HepG2 (cell line): ENCODE measurements around the gene ISG20L2. TPM values are rescaled to one million over a fixed set of nuclear protein-coding genes. Genes with fewer than 3 reads are reported as not detected.

ENCODE experiments used
- ATAC-seq: fragments of 200-7000 bp; cut with Tn5 transposase; 3 replicates; pipeline ENCODE4 v1.9.1; 2020; ENCODE audit warnings: mild to moderate bottlenecking, moderate library complexity
- BruUV-seq: library from RNA; stranded (reverse); fragments of 400-500 nt; replicated peaks from 2 replicates; lab custom pipeline; 2021; lab: Mats Ljungman, UMichigan
- CTCF ChIA-PET: fragments of 300-600 bp; formaldehyde crosslinking; extraction: SDS; loops from one replicate; lab custom pipeline; 2021; ENCODE audit warnings: low total read pairs, inconsistent platforms, low intra/inter-chr PET ratio; lab: Yijun Ruan, JAX
- POLR2A ChIA-PET: fragments of 350-600 bp; sonication (Branson Sonifier 250); formaldehyde crosslinking; loops from one replicate; lab custom pipeline; 2020; ENCODE audit warnings: antibody characterized with exemption, inconsistent platforms; lab: Yijun Ruan, JAX
- DNase-seq: peaks from one replicate; pipeline ENCODE4 v3.0.0-alpha.2; 2015; ENCODE audit warnings: low spot score
- FAIRE-seq: peaks from 3 replicates; lab custom pipeline; 2011; peaks lifted over from hg19 to GRCh38; lab: Jason Lieb, UNC
- H2AFZ ChIP-seq: one replicate; pipeline ENCODE4 v1.6.1; 2011; ENCODE audit warnings: low read length, inconsistent platforms
- H3K27ac ChIP-seq: fragments of 300-600 bp; 3 replicates; pipeline ENCODE4 v1.8.0; 2011; ENCODE audit warnings: mixed run types, mild to moderate bottlenecking, mixed read lengths, low read length, inconsistent platforms; ENCODE audit not compliant: insufficient read depth; ENCODE audit errors: extremely low read length
- H3K27me3 ChIP-seq, 2 experiments: fragments of 200-600 bp in 1 of 2; 2 replicates in 1 of 2; 3 replicates in 1 of 2; pipeline versions ENCODE4 v1.6.0 to v1.8.0; 2011; ENCODE audit warnings: low read length in 2 of 2, mild to moderate bottlenecking in 2 of 2, moderate library complexity in 2 of 2, inconsistent platforms in 1 of 2; ENCODE audit not compliant: insufficient read depth in 2 of 2, control insufficient read depth in 1 of 2
- H3K36me3 ChIP-seq, 2 experiments: fragments of 200-600 bp in 1 of 2; replicated peaks in 1 of 2; 2 replicates in 1 of 2; 3 replicates in 1 of 2; pipeline versions ENCODE4 v1.5.1 to v1.8.0; 2011; ENCODE audit warnings: low read length in 2 of 2, inconsistent platforms in 1 of 2; ENCODE audit not compliant: insufficient read depth in 2 of 2, control insufficient read depth in 1 of 2
- H3K4me1 ChIP-seq: 2 replicates; pipeline ENCODE4 v1.5.1; 2012; ENCODE audit warnings: low read length, inconsistent platforms; ENCODE audit not compliant: insufficient read depth
- H3K4me2 ChIP-seq: 2 replicates; pipeline ENCODE4 v1.6.0; 2011; ENCODE audit warnings: low read depth, low read length, inconsistent platforms
- H3K4me3 ChIP-seq, 3 experiments: fragments of 200-600 bp in 1 of 3; sonication (generic), shearing (Covaris generic) in 1 of 3; replicated peaks in 1 of 3; 2 replicates each; pipeline ENCODE4 v1.5.1; 2011 to 2016; ENCODE audit warnings: low read length in 3 of 3, inconsistent platforms in 2 of 3, low read depth in 2 of 3, mild to moderate bottlenecking in 2 of 3, control low read depth in 1 of 3, mixed read lengths in 1 of 3; ENCODE audit not compliant: insufficient read depth in 1 of 3
- H3K79me2 ChIP-seq: one replicate; pipeline ENCODE4 v1.6.1; 2011; ENCODE audit warnings: low read length, inconsistent platforms; ENCODE audit not compliant: insufficient read depth
- H3K9ac ChIP-seq: 2 replicates; pipeline ENCODE4 v1.6.0; 2011; ENCODE audit warnings: mild to moderate bottlenecking, low read depth, low read length, inconsistent platforms; ENCODE audit not compliant: insufficient read depth
- H3K9me3 ChIP-seq: 2 replicates; pipeline ENCODE4 v1.5.1; 2012; ENCODE audit warnings: mild to moderate bottlenecking, low read length
- H4K20me1 ChIP-seq: 2 replicates; pipeline ENCODE4 v1.6.0; 2011; ENCODE audit warnings: inconsistent platforms, mild to moderate bottlenecking, low read length, moderate library complexity; ENCODE audit not compliant: insufficient read depth
- THRA ChIP-seq: sonication (generic); formaldehyde crosslinking; IDR thresholded peaks from 2 replicates; pipeline ENCODE4 v1.4.0; 2020; ENCODE audit warnings: missing genetic modification reagents, borderline replicate concordance
- ZFP37 ChIP-seq: sonication (generic); formaldehyde crosslinking; IDR thresholded peaks from 2 replicates; pipeline ENCODE4 v1.4.0; 2020; ENCODE audit warnings: missing genetic modification reagents, borderline replicate concordance
- WGBS: methylation state at CpG from one replicate; pipeline ENCODE4 v1.1.6; 2017; ENCODE audit warnings: low lambda C conversion rate; 5-methylcytosine and 5-hydroxymethylcytosine counted together
- in situ Hi-C: cut with HindIII; loops from 2 replicates; pipeline ENCODE4 v1.10.0; 2017; ENCODE audit warnings: low pct_unique_long_range_greater_than_20kb; ENCODE audit not compliant: extremely low pct_ligation_motif_present
- intact Hi-C: fragments of 100-400 bp; cut with micrococcal nuclease; formaldehyde crosslinking; loops from one replicate; pipeline ENCODE4 v1.10.0; 2022; ENCODE audit not compliant: unreplicated experiment
- polyA plus RNA-seq, 8 experiments: library from polyadenylated mRNA; depleted of rRNA in 3 of 8; stranded (reverse) in 7 of 8; unstranded in 1 of 8; fragments of >200 nt; fragmentation: Illumina TruSeq in 4 of 8; extraction: Trizol in 4 of 8; gene quantifications; 2 replicates each; pipeline versions ENCODE4 v1.2.1 to v1.2.3, GENCODE V29; 2011 to 2016; ENCODE audit warnings: low read depth in 4 of 8, missing spikeins in 1 of 8, mixed read lengths in 1 of 8; ENCODE audit not compliant: insufficient read depth in 1 of 8
- total RNA-seq, 5 experiments: library from RNA; depleted of rRNA; stranded (reverse); fragments of >200 nt; fragmentation: Illumina TruSeq; extraction: Trizol; gene quantifications; 2 replicates each; pipeline ENCODE4 v1.2.3, GENCODE V29; 2016; ENCODE audit warnings: low read depth in 1 of 5
- TF ChIP-seq, protein P1 (sequence below): sonication (generic); formaldehyde crosslinking; IDR thresholded peaks from 2 replicates; pipeline ENCODE4 v1.5.1; 2020; ENCODE audit warnings: missing genetic modification reagents, mild to moderate bottlenecking, borderline replicate concordance

ISG20L2 gene
- total and polyA plus RNA-seq, 2 of the 13 experiments (the other 11 are each of a cell fraction or from before 2014, with no cell fraction given), result 19.8 to 21.3 TPM

GRCh38 chr1:156690675-156691036 lies 37.9 kb downstream of the ISG20L2 start:
- H3K9me3 ChIP-seq, result no peaks in the 10 kb centered on the region
- FAIRE-seq (no peak), ATAC-seq (no peak)
- TF ChIP-seq THRA (no peak), ZFP37 (CRISPR knock-in tag) (no peak)
- TF ChIP-seq, protein P1, sequence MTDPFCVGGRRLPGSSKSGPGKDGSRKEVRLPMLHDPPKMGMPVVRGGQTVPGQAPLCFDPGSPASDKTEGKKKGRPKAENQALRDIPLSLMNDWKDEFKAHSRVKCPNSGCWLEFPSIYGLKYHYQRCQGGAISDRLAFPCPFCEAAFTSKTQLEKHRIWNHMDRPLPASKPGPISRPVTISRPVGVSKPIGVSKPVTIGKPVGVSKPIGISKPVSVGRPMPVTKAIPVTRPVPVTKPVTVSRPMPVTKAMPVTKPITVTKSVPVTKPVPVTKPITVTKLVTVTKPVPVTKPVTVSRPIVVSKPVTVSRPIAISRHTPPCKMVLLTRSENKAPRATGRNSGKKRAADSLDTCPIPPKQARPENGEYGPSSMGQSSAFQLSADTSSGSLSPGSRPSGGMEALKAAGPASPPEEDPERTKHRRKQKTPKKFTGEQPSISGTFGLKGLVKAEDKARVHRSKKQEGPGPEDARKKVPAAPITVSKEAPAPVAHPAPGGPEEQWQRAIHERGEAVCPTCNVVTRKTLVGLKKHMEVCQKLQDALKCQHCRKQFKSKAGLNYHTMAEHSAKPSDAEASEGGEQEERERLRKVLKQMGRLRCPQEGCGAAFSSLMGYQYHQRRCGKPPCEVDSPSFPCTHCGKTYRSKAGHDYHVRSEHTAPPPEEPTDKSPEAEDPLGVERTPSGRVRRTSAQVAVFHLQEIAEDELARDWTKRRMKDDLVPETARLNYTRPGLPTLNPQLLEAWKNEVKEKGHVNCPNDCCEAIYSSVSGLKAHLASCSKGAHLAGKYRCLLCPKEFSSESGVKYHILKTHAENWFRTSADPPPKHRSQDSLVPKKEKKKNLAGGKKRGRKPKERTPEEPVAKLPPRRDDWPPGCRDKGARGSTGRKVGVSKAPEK (CRISPR knock-in tag), result no peak
- TF ChIP-seq, all 625 proteins: peak for 0
- intact Hi-C loops (no loop called here), in situ Hi-C loops (loop anchor here (10.0 kb wide), 2 partner anchors 174 to 234 kb away; partner anchors contain the start of genes LRRC71 and NTRK1)
- no peak overlapping the region for H3K27ac ChIP-seq
- no peak overlapping the region for H3K4me3 ChIP-seq
- no peaks in the 10 kb centered on the region for H3K79me2 ChIP-seq
- WGBS, result 26% methylated on average over 8 of the region's 8 CpGs
- BruUV-seq, result no TSS peak
- H3K9ac ChIP-seq, result no peak overlapping the region
- no peaks in the 10 kb centered on the region for H4K20me1 ChIP-seq
- no peaks in the 10 kb centered on the region for H3K36me3 ChIP-seq
- H2AFZ ChIP-seq, result no peak overlapping the region
- CTCF ChIA-PET, result interaction anchor here (2.3 to 4.7 kb wide), 3 partner anchors 15 to 199 kb away, joined by 10 to 119 read pairs (median 30); partner anchors contain the start of genes CRABP2, ISG20L2 and METTL25B
- peaks cover 14 to 46% of the 10 kb centered on the region in 2 experiments; a peak in 4 of 5 replicates for H3K27me3 ChIP-seq
- POLR2A ChIA-PET, result interaction anchor here (1.5 to 2.5 kb wide), 4 partner anchors 16 to 38 kb away, joined by 3 to 22 read pairs (median 12); partner anchors contain the start of genes ISG20L2 and METTL25B
- H3K4me2 ChIP-seq, result no peak overlapping the region
- H3K4me1 ChIP-seq, result peaks cover 40% of the 10 kb centered on the region
- DNase-seq, result no peak
